ENCODE data around the gene LRRC4C.

LRRC4C gene

DNA sequence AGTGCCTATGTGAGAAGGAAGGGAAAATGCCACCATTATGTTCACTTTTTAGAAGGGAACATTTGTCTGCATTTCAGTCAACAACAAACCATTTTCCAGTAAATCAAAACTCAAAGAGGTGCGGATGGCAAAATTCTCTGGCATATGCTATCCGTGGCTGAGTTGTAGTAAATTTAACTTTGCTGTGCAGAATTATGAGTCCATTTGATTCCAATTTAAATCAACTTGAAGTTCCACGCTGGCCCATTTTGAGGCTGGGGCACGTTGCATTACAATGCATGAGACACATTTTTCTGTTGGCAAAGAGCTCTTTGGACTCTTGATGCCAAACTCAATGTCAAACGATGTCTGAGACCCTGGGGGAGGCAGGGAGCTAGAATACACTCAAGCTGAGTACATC, 211.8 kb downstream of the LRRC4C start:
- DNase-seq: no peak

DNA sequence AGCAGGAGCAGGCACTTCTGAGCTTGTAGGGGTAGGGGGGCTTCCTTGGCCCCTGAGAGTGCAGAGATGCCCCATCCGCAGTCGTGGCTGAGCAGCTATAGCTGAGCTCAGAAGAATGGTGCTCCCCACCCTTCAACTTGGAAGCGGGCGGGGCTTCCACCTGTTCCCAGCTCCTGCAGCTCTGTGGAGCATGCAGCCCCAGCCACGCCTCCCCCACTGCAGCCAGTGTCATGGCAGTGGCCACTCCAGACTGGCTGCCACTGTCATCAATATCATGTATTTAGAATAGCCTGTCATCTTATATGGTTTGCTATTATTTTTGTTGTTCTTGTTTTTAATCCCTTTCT, 213.1 kb downstream of the LRRC4C start:
- DNase-seq: no peak

DNA sequence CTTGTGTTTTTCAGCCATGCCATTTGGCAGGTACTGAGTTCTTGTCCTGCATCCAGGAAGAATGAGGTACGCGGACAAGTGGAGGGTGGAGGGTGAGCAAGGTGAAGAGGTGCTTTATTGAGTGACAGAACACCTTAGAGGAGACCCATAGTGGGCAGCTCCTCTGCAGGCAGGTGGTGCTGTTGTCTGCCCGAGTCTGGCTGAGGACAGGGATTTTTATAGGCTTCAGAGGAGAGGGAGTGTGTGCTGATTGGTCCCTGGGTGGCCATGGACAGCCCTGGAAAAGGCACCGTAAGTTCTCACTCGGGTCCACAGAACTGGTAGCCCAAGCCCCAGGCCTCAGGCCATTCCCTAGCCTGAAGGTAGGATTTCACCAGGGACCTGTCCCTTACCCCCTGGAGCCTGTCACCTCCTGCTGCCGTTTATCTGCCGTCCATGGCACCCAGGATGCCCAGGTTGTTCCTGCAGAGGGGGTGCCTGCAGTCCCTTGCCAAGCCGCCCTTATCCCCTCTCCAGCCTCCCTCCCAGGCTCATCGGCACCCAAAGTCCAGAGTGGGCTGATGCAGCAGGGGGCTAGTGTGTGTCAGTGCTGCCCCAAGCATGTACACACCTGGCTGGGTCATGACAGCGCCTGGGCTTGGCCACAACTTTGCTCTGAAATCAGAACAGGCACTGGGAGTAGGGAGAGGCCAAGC, 213.6 kb downstream of the LRRC4C start:
- no peak for DNase-seq

DNA sequence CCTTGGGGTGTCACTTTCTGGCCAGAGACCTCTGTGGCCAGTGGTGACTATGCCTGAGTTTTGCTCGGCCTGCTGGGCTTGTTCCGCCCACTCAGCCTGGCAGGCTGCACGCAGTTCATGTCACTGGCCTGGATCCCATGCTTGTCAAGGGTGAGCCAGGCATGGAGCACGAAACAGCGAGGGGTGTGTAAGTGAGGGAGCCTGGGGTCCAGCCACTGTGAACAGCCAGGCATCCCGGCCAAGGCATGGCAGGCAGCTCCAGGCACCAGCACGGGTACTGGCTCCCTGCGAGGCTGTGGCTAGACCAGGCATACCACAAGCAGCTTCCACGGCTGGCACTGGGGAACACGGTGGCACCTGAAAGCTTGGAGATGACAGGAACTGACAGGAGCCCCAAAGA, 214.3 kb downstream of the LRRC4C start:
- no peak for DNase-seq

- no peak for DNase-seq
Measured at GRCh38 chr11:41237382-41237781, 222.1 kb downstream of the LRRC4C start.

- no peak for DNase-seq
Measured at GRCh38 chr11:41235668-41236067, 223.8 kb downstream of the LRRC4C start.

DNA sequence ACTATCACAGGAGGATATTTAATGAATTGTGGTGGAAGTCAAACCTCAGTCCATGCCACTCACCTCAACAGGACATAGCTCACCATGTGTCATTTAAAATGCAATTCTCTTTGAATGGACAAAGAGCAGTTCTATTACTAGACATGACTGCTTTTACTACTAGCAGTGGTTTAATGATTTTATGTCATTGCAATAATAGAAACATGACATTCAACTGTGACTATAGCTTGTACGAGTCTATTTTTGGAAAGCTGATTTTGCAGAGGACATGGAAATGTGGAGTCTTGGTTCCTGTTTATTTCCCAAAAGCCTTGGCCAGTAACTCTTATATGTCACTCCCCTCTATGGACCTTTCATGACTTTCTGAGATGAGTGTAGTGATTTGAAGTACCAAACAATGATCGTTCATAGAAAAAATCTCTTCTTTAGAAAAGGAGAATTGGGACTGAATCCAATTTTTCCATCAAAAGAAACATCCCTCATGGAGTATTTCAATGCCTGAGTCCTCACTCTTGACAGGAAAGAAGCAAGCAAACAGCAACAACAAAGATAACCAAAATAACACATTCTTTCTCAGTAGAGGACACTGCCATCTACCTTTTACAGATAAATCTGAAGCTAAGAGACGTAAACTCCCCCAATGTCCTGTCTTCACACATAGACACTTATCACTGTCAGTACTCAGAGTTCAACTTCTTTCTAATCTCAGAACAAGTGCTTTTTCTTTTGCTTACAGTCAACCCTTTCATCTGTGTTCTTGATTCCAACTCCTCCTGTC, 233.4 kb downstream of the LRRC4C start:
- no peak for DNase-seq

GRCh38 chr11:41222236-41222635, 237.2 kb downstream of the LRRC4C start:
- no peak for DNase-seq

DNA sequence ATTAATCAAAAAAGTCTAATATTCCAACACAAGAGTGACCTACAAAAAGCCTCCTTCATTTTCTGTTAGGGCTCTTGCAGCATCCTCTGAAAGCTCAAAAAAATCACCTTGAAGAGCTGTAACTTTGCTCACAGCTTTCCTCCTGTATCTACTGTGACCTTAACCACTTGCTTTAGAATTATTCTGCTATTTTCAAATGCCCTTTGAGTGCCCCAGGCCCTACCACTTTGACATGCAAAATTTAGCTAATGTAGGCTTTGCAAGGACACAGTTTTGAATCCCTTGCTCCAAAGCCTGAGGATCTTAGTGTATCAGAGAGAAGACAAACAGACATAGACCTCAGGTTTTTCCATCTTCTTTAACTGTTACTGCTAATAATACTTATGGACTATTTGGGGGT, 253.1 kb downstream of the LRRC4C start:
- no peak for DNase-seq

DNA sequence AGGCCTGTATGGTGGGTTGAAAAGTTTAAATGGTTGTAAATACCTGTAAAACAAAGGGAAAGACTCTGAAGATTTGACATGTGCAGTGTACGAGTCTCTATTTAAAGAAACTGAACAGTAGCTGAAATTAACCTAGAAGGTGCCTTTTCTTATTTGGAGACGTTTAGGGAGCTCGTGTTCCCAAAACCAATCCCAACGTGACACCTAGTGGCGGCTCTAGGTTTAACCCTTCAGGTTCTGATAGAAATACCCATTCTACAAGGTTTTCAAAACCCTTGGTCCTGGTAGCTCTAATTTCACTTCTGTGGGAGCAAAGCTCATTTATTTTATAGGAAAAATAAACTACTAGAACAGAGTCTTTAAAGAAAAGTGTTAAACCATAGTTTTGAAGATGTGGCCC, 258.3 kb downstream of the LRRC4C start:
- DNase-seq: no peak

DNA sequence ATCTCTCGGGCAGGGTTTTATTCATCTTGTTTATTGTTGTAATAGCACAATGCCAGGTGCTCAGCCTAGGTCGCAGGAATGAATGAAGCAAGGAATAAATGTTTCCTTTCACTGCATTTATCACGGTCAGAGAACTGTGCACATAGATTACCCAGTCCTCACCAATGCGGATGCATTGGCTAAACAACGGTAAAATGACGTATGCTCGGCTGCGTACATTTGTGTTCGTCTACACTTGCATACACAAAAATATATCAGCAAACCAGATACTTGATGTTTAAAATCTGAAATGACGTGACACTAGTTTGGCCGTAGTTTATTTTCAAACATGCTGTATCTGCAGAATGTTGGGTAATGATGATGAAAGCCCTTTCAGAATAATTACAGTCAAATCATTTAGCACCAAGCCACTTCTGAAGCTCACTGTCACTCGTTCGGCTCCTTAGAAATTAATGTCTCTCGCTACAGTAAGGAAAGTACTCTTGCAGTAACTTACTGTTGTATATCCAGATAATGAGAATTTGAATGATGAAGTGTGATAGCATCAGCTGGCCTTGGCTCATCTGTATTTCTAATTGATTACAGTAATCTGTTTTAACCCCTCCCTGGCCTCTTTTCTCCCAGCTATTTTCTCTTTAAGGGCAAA, 268.9 kb downstream of the LRRC4C start:
- DNase-seq: no peak

DNA sequence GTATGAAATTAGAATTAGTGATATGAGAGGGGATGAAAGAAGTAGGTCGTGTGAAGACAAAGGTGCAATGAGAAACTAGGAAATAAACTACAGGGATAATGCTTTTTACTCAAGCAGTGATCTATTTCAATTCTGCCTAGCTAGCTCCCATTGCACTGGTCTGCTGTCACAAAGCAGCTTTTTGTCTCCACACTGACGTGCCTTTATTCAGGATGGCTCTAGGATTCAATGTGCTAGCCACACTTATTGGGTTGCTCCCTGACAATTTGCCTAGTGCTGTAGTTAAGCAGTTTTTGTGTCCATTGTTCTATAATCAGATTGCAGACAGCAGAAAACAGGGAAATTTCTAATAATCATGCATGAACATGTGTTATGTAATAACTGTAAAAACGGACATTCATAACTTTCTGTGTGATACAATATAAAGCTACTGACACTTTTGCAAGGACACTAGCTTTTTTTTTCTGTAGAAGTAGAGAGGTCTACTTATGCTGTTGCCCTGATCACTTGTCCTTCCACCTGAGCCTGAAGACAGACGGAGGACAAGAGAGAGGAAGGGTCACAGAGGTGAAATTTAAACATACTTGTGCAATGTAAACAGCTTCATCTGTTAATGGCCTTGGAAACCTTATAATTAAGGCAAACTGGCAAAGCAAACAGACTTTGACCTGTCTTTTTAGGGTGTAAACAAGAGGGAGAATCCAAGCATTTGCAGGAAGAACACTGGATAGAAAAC, 269.6 kb downstream of the LRRC4C start:
- no peak for DNase-seq

DNA sequence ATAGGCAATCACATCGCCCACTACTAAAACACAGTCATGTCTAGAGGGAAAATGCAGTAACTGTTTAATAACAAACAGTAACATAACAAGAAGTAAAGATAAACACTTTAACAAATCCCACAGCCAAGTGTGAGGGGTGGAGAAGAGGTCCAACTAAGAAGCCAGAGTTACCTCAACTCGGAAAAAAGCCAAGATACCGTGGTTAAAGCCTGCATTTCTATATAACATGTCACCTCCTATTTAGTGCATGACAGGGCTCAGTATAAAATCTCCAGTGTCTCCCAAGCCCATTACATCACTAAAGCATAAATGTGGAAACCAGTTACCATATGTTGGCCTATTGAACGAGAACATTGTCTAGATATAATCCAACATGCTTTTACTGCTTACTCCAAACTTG, 281.7 kb downstream of the LRRC4C start:
- no peak for DNase-seq

DNA sequence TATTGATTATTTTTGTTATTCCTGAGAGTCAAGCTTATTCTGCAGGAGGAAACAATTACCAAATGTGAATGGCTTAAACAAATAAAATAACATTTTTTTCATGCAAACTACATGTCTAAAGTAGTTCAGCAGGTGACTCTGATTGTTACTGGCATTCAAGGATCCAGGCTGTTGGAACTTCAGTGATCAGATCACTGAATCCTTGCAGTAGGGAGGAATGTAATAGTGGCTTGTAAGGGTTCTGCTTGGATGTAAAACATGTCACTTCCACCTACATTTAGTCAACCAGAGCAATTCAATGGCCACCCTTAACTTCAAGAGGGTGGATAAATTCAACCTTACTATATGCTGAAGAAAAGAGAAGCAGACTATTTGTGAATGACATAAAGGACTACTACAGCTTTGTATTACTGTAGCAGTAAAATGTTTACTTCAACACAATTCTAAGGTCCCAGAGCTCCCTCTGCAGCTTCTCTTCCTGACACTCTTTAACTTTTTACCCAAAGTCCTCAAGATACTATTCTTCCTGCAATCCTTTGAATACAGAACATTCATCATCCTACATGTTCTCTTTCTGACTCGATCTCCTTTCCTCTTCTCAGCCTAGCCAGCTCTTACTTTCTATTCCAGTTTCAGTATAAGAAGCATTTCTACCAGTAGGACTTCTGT, 284.0 kb downstream of the LRRC4C start:
- no peak for DNase-seq

- DNase-seq: no peak
Measured at GRCh38 chr11:41146326-41146725, 313.1 kb downstream of the LRRC4C start.

DNA sequence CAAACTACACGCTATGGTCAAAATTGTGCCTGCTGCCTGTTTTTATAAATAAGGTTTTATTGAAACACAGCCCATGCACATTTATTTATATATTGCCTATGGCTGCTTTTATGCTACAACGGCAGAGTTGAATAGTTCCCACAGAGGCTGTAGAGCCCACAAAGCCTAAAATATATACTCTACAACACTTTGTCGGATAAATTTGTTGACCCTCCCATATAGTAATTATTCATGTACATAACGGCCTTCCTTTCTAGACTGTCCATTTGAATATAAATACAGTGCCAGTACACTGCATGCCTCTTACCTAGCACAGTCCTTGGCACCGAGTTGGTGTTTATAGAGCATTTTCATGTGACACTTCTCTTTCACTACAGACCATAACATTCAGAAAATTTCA, 314.0 kb downstream of the LRRC4C start:
- no peak for DNase-seq

DNA sequence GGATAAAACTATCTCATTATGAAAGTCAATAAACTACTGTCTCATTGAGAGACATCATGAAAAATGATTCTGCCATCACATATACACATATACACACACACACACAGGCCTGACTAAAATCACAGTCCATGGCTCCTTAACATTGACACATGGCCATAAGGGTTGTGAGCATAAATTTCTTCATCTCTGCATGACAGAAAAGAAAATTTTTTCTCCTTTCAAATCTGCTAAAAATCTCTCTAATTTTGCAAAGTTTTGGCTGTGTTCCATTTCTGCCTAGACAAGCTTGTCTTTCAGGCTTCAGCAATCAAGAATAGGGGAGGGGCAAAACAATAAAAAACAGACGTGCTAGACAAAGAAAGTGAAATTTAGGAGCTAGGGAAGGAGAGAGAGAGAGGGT, 324.5 kb downstream of the LRRC4C start:
- DNase-seq: no peak

- no peak for DNase-seq
Measured at GRCh38 chr11:41133023-41133422, 326.4 kb downstream of the LRRC4C start.

GRCh38 chr11:41121600-41121999, 337.9 kb downstream of the LRRC4C start:
- no peak for DNase-seq

DNA sequence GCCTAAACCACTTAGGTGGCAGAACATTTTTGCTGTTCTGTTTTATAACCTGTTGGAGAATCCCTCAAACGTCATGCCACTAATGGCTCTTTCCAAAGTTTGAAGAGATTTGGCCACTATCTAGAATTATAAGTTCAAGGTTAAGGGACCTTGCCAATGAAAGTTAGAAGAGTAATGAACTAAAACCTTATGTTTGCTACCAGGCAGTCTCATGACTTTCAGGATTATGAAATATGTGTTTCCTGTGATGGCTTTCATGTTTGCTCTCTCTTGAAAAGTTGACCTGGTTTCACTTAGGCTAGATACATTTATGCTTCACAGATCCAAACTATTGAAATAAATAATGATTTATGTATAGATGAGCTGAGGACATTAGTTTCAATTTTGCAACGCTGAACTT, 340.0 kb downstream of the LRRC4C start:
- DNase-seq: no peak

GRCh38 chr11:41118521-41118920, 340.9 kb downstream of the LRRC4C start:
- DNase-seq: no peak

DNA sequence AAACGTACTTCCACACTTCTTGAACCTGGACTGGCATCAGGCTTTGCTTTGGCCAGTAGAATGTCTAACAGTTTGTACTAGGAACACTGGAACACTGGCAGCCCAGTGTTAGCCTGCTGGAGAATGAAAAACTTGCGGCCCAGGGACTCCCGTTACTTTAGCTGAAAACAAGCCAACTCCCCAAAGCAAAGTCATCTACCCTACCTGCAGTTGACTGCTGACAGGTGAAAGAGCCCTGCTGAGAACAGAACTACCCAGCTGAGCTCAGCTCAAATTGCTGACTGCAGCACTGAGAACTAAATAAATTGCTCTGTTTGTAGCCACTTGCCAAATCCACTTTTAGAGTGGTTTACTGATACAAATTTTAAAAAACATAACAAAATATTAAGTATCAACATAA, 342.5 kb downstream of the LRRC4C start:
- DNase-seq: no peak

GRCh38 chr11:41115066-41115465, 344.4 kb downstream of the LRRC4C start:
- no peak for DNase-seq
